ENCODE data around the gene SPINK8. TPM values are rescaled to one million over a fixed set of nuclear protein-coding genes. Genes with fewer than 3 reads are reported as not detected.
"Not testable (repeated sequence)": the region's sequence is repeated elsewhere in the genome, so short reads cannot be mapped to it uniquely, and the experiment has no call there.

The SPINK8 gene
- total RNA-seq, 4 donors from 2014 or later = not detected

- DNase-seq (ENCODE audit: low spot score in 2 of 2) = no peak
- Histone ChIP-seq H3K27ac (no peak overlapping the region), H3K36me3 (no peaks in the 10 kb centered on the region), H3K27me3 (no peaks in the 10 kb centered on the region), H3K9me3 (no peaks in the 10 kb centered on the region), H3K4me3 (no peak overlapping the region), H3K4me1 (no peaks in the 10 kb centered on the region)
- 89% methylated on average over 8 of the region's 8 CpGs for WGBS
- no peak for TF ChIP-seq CTCF (IDR thresholded peaks at IDR 0.05)
- TF ChIP-seq POLR2A (IDR thresholded peaks at IDR 0.05) = no peak
- no peak for TF ChIP-seq POLR2AphosphoS5 (IDR thresholded peaks at IDR 0.05)
- no peak for TF ChIP-seq EP300 (IDR thresholded peaks at IDR 0.05)
These were observed 10.0 kb upstream of the SPINK8 start for GRCh38 chr3:48343432-48343831.

DNA sequence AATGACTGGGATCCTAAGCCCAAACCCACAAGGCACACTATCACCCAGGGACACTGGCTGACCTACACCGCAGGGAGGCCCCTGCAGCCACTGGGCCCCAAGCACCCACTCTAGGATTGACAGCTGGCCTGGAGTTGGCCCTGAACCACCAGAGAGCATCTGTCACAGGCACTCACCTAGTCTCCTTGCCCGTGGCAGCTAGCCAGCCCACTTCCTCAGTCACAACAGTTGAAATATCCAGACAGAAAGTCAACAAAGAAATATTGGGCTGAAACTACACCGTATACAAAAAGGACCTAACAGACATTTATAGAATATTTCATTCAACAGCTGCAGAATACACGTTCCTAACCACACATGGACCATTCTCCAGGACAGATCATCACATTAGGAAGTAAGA, 5.2 kb upstream of the SPINK8 start:
- H3K9me3 ChIP-seq = no peaks in the 10 kb centered on the region
- TF ChIP-seq POLR2AphosphoS5 (IDR thresholded peaks at IDR 0.05) (no peak), POLR2A (IDR thresholded peaks at IDR 0.05) (no peak), EP300 (IDR thresholded peaks at IDR 0.05) (no peak), CTCF (IDR thresholded peaks at IDR 0.05) (no peak)
- H3K27ac ChIP-seq = no peak overlapping the region
- H3K4me3 ChIP-seq = no peak overlapping the region
- no peaks in the 10 kb centered on the region for H3K27me3 ChIP-seq
- H3K36me3 ChIP-seq = no peaks in the 10 kb centered on the region
- no peak for DNase-seq (ENCODE audit: low spot score in 2 of 2)
- 75% methylated on average over 4 of the region's 4 CpGs for WGBS
- H3K4me1 ChIP-seq = no peaks in the 10 kb centered on the region

GRCh38 chr3:48337536-48337935, 4.1 kb upstream of the SPINK8 start:
- 86% methylated on average over 5 of the region's 5 CpGs for WGBS

GRCh38 chr3:48335286-48335685, 1.8 kb upstream of the SPINK8 start:
- H3K36me3 ChIP-seq; H3K9me3 ChIP-seq; H3K4me1 ChIP-seq; H3K4me3 ChIP-seq; H3K27me3 ChIP-seq; DNase-seq (ENCODE audit: low spot score in 2 of 2); H3K27ac ChIP-seq: not testable (repeated sequence)
- 79% methylated on average over 7 of the region's 9 CpGs for WGBS

More at GRCh38 chr3:48337536-48337935, 4.1 kb upstream of the SPINK8 start:
- not testable (repeated sequence) for H3K36me3 ChIP-seq; H3K9me3 ChIP-seq; H3K4me3 ChIP-seq; H3K27ac ChIP-seq; H3K4me1 ChIP-seq; DNase-seq (ENCODE audit: low spot score in 2 of 2); H3K27me3 ChIP-seq

DNA sequence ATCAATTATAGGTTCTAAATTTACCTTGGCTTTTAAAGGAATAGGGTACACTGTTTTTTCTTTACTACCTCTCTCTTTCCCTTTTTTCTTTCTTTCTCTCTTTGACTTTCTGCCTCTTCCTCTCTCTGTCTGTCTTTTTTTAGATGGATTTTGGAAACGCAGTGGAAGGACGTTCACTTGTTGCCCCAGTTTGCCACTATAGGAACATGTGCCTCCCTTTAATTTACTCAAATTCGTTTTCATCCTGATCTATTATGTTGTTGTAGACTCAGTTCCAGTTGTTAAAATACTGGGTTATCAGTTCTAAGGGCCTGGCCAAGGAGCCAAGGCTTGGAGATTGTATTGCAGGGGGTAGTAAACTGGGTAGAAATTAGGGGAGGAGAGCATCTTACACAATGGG, 1.1 kb upstream of the SPINK8 start:
- Histone ChIP-seq H3K36me3 (no peaks in the 10 kb centered on the region), H3K4me3 (no peak overlapping the region), H3K9me3 (no peaks in the 10 kb centered on the region), H3K27me3 (no peaks in the 10 kb centered on the region), H3K27ac (no peak overlapping the region), H3K4me1 (no peaks in the 10 kb centered on the region)
- DNase-seq (ENCODE audit: low spot score in 2 of 2) = no peak
- WGBS = 84% methylated on average over 3 of the region's 3 CpGs
- no peak for TF ChIP-seq POLR2A (IDR thresholded peaks at IDR 0.05)
- TF ChIP-seq POLR2AphosphoS5 (IDR thresholded peaks at IDR 0.05) = no peak
- no peak for TF ChIP-seq CTCF (IDR thresholded peaks at IDR 0.05)
- TF ChIP-seq EP300 (IDR thresholded peaks at IDR 0.05) = no peak

DNA sequence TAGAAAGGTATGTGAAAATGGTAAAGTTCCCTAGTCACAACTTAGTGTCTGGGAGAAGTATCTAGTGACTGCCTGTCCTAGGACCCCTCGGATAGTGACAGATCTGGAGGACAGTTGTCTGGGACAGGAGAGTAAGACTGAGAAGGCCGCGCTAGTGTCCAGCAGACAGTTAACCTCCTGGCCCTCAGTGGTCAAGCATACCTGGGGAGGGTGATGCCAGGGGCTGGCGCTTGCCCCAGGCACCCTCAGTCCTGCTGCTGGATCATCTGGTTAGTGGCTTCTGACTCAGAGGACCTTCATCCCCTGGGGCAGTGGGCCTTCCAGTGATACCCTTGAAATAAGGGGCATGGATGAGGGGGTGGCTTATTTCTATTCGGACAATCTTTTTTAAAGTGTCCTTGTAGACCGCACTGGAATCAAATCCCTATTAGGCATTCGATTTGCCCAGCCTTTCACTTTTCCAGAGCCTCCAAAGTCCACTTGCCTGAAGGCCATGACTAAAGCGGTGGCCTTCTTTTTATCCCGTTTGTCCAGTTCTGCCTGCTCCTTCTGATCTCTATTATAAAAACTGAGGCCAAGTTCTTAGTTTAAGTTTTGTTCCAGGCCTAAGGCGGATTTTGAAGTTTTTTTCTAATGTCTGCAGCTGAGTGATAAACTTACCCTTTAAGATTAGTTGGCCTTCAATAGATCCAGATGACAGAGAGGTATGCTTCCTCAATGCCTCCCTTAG, 1.6 kb downstream of the SPINK8 start:
- H3K27me3 ChIP-seq; H3K4me3 ChIP-seq; DNase-seq (ENCODE audit: low spot score in 2 of 2); H3K9me3 ChIP-seq; H3K4me1 ChIP-seq; H3K27ac ChIP-seq; H3K36me3 ChIP-seq: not testable (repeated sequence)
- WGBS = 78% methylated on average over 9 of the region's 10 CpGs

GRCh38 chr3:48320996-48321395, 12.5 kb downstream of the SPINK8 start:
- Histone ChIP-seq H3K36me3 (no peaks in the 10 kb centered on the region), H3K4me3 (no peak overlapping the region), H3K27me3 (no peaks in the 10 kb centered on the region), H3K9me3 (no peaks in the 10 kb centered on the region), H3K4me1 (no peaks in the 10 kb centered on the region), H3K27ac (no peak overlapping the region)
- TF ChIP-seq POLR2A (IDR thresholded peaks at IDR 0.05) = no peak
- TF ChIP-seq EP300 (IDR thresholded peaks at IDR 0.05) = no peak
- no peak for TF ChIP-seq CTCF (IDR thresholded peaks at IDR 0.05)
- TF ChIP-seq POLR2AphosphoS5 (IDR thresholded peaks at IDR 0.05) = no peak
- DNase-seq (ENCODE audit: low spot score in 2 of 2) = no peak
- 60% methylated on average over 2 of the region's 2 CpGs for WGBS

Measured in suprapubic skin (tissue), 4 donors.